GM12864 (cell line): ENCODE results near the gene STAU1.
"Not testable (repeated sequence)": the region's sequence is repeated elsewhere in the genome, so short reads cannot be mapped to it uniquely, and the experiment has no call there.

Source experiments
- DNase-seq: peaks from one replicate; pipeline ENCODE4 v3.0.0-alpha.2; 2011; ENCODE audit warnings: low read depth
- H3K4me3 ChIP-seq: 2 replicates; pipeline ENCODE4 v1.5.1; 2011; ENCODE audit warnings: mild to moderate bottlenecking, low read depth, low read length, control low read depth
- TF ChIP-seq, protein P1 (sequence below): IDR thresholded peaks from 2 replicates; pipeline ENCODE4 v1.5.1; 2011; ENCODE audit warnings: low read depth, mild to moderate bottlenecking, moderate library complexity, low read length, control low read depth, inconsistent platforms; ENCODE audit errors: missing control alignments

The STAU1 gene

DNA sequence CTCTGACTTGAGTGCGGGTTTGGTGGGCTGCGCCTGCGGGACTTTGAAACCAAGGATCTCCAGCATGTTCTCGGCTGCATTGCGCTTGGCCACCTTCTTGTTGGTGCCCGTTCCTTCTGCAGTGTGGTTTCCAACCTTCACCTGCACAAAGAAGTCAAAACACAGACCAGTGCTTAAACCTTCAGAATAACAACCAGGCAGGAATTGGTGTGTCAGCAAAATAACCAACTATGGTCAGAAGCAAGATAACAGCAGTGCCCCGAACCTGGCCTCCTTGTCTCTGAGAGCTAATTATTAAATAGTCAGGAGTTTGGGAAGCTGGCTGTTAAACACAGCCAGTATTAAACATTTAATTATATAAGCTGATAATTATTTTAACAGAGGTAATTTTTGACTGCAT, 68.1 kb downstream of the STAU1 start:
- H3K4me3 ChIP-seq = no peak overlapping the region
- DNase-seq = no peak
- TF ChIP-seq, protein P1, sequence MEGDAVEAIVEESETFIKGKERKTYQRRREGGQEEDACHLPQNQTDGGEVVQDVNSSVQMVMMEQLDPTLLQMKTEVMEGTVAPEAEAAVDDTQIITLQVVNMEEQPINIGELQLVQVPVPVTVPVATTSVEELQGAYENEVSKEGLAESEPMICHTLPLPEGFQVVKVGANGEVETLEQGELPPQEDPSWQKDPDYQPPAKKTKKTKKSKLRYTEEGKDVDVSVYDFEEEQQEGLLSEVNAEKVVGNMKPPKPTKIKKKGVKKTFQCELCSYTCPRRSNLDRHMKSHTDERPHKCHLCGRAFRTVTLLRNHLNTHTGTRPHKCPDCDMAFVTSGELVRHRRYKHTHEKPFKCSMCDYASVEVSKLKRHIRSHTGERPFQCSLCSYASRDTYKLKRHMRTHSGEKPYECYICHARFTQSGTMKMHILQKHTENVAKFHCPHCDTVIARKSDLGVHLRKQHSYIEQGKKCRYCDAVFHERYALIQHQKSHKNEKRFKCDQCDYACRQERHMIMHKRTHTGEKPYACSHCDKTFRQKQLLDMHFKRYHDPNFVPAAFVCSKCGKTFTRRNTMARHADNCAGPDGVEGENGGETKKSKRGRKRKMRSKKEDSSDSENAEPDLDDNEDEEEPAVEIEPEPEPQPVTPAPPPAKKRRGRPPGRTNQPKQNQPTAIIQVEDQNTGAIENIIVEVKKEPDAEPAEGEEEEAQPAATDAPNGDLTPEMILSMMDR = no peak

DNA sequence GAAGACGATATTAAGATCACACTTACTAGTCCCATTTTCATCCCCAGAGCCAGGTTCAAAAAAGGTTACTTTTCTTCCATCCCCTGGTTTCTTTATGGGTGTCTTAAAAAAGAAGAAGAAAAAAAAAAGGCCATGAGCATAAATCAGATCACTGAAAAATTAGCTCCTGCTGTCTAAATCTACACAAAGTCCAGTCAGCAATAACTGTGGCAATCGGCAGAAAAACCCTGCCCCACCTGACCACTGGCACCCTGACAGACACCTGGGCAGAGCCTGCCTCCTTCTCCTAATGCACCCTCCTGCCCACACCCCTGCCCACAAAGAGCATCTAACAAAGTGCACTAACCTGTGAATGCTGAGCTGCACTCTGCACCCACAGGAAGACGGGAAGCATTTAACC, 69.8 kb downstream of the STAU1 start:
- H3K4me3 ChIP-seq = no peak overlapping the region
- TF ChIP-seq, protein P1 = no peak
- DNase-seq = no peak

DNA sequence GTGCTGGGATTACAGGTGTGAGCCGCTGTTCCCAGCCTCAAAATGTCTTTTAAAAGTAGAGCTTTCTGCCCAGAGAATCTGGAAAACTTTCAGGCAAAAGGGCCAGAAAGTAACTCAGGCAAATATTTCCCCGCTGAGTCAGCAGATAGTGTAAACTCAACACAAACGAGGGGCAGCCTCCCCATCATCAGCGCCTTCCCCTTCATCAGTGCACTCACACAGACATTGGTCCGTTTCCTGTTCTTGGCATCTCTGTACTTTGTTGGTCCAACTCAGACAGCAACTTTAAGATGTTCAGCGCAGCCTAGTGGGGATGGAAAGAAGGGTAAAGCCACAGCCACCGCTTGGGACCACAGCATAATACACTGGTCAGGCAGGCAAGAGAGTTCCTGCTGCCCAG, 72.6 kb downstream of the STAU1 start:
- H3K4me3 ChIP-seq = no peak overlapping the region
- no peak for DNase-seq
- TF ChIP-seq, protein P1 = no peak

DNA sequence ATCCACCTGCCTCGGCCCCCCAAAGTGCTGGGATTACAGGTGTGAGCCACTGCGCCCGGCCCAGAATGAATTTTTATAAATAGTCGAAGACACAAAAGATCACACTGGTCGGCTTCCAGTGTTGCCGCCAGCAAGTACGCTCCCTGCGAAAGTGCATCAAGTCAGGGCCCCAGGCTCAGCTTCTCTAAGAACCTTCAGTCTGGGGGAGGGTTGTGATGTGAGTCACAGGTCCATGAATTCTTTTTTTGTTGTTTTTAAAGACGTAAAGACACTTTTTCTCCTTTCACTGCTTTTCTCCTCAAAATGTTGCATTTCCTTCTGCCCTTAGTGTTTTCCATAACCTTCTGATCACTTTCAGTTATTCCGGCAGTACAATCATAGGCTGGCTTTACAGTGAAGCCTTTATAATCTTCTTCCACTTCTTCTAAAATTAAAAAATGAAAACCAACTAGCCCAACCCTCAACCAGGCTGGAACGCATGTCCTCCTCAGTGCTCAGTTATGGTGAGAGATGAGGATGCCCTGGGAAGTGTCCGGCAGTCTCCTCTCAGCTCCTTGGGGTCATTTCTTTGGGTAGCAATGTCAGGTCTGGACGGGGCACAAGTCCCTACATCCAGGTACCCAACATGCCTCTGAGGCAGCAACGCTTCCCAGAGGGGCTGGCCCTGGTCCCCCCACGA, 75.4 kb downstream of the STAU1 start:
- TF ChIP-seq, protein P1 = no peak
- DNase-seq = no peak
- no peak overlapping the region for H3K4me3 ChIP-seq

DNA sequence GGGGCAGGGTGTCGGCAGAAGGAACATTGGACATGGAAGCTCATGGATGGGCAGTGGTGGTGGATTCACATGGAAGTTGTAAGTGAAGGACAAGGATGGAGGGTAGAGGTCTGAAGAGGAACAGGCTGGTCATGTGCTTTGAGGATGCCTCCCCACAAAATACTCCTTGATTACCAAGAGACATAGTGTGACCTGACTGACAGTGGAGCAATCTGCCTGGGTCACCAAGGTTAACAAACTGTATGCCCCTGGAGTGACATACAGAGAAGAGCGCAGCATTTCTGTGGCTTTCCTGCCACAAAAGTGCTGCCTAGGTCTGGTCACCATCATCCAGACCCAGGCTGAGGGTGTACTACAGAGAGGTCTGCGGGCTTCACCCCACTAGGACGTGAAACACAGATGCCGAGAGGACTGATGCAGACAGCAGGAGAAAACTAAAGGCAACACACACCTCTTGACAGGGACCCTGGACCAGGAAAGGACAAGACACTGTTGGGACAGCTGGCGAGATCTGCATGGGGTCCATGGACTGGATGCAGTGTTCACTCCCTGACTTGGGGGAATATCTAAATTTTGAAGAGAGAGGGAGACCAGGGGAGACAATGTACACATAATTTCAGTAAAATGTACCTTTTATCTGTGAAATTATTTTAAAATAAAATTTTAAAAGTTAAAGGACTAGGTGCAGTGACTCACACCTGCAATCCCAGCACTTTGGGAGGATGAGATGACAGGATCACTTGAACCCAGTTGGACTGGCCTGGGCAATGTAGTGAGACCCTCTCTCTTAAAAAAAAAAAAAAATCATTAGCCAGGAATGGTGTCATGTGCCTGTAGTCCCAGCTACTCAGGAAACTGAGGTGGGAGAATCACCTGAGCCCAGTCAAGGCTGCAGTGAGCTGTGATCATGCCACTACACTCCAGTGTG, 77.1 kb downstream of the STAU1 start:
- TF ChIP-seq, protein P1 = no peak
- no peak for DNase-seq
- H3K4me3 ChIP-seq = no peak overlapping the region

DNA sequence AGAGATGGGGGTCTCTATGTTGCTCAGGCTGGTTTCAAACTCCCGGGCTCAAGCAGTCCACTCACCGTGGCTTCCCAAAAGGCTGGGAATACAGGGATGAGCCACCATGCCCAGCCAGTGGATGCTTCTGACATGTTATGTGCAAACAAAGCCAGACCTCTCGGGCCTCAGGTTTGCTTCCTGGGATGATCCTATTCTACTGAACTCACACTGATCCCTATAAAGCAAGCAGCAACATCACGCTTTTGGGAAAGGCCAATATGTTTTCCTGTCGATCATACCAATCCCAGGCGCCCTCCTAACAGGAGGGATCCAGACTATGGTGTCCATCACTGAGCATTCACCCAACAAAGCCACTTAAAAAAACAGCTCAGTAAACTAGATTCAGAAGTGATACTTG, 81.8 kb downstream of the STAU1 start:
- TF ChIP-seq, protein P1 = no peak
- H3K4me3 ChIP-seq = no peak overlapping the region
- DNase-seq = no peak

DNA sequence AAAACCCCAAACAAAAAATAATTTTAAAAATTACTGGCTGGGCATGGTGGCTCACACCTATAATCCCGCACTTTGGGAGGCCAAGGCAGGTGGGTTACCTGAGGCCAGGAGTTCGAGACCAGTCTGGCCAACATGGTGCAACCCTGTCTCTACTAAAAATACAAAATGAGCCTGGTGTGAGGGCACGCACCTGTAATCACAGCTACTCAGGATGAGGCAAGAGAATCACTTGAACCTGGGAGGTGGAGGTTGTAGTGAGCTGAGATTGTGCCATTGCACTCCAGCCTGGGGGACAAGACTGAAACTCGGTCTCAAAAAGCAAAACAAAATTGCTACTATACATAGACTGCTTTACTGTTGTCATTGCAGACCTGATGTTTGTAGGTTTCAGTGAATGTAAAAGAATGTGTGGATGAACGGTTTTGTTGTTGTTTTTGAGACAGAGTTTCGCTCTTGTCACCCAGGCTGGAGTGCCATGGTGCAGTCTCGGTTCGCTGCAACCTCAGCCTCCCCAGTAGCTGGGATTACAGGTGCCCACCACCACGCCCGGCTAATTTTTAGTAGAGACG, 83.1 kb downstream of the STAU1 start:
- DNase-seq, H3K4me3 ChIP-seq: not testable (repeated sequence)
